Measurements from ENCODE around the gene CUX1. TPM values are rescaled to one million over a fixed set of nuclear protein-coding genes. Genes with fewer than 3 reads are reported as not detected.
A peak's percentile ranks its signal among the peaks of the same experiment; 100 is the strongest.

Gene CUX1
- total RNA-seq, 2 donors from 2014 or later = 42.0 to 47.5 TPM

- no peaks in the 10 kb centered on the region for H3K36me3 ChIP-seq (replicated peaks in 1 of 2; ENCODE audit: insufficient read depth in 1 of 2, low read depth in 2 of 2)
- peak overlapping the region in 3 of 4 donors; percentile 1 to 52 (median 44) for H3K27ac ChIP-seq
- 0% methylated on average over 105 of the region's 130 CpGs; no CpG with 5 or more reads in 1 of the 2 donors for WGBS, 2 donors
- H3K27me3 ChIP-seq = no peaks in the 10 kb centered on the region
- H3K4me1 ChIP-seq = peaks cover 20% of the 10 kb centered on the region
- no peak for TF ChIP-seq POLR2A (IDR thresholded peaks at IDR 0.05)
- TF ChIP-seq CTCF (IDR thresholded peaks at IDR 0.05) = peak in 2 of 7 experiments; percentile 31 to 34
- peak overlapping the region; percentile 59 to 71 for H3K4me3 ChIP-seq
- DNase-seq (peak; percentile 52 to 68 (median 64)), ATAC-seq (peak; percentile 41)
- intact Hi-C loops (cut with DNase I) = no loop called here
- no peaks in the 10 kb centered on the region for H3K9me3 ChIP-seq
These were observed 593 bp upstream of the CUX1 start for GRCh38 chr7:101816595-101817470.

- intact Hi-C loops (cut with DNase I) = no loop called here
- DNase-seq = no peak
- peaks cover 24% of the 10 kb centered on the region for H3K4me1 ChIP-seq
These were observed 1.1 kb downstream of the CUX1 start for GRCh38 chr7:101818287-101819071.

GRCh38 chr7:101819183-101819582, 1.8 kb downstream of the CUX1 start:
- WGBS, 2 donors = 86 to 90% methylated on average over 2 of the region's 2 CpGs
- ATAC-seq (no peak), DNase-seq (no peak)
- no peaks in the 10 kb centered on the region for H3K36me3 ChIP-seq (replicated peaks in 1 of 2; ENCODE audit: insufficient read depth in 1 of 2, low read depth in 2 of 2)
- intact Hi-C loops (cut with DNase I) = no loop called here
- TF ChIP-seq CTCF (IDR thresholded peaks at IDR 0.05) = no peak
- no peak for TF ChIP-seq POLR2A (IDR thresholded peaks at IDR 0.05)
- no peak overlapping the region for H3K27ac ChIP-seq
- H3K27me3 ChIP-seq = no peaks in the 10 kb centered on the region
- H3K9me3 ChIP-seq = no peaks in the 10 kb centered on the region
- H3K4me3 ChIP-seq = no peak overlapping the region
- peaks cover 23% of the 10 kb centered on the region for H3K4me1 ChIP-seq

More at GRCh38 chr7:101818287-101819071, 1.1 kb downstream of the CUX1 start:
- Histone ChIP-seq H3K27ac (no peak overlapping the region), H3K4me3 (no peak overlapping the region), H3K9me3 (no peaks in the 10 kb centered on the region), H3K36me3 (replicated peaks in 1 of 2; ENCODE audit: insufficient read depth in 1 of 2, low read depth in 2 of 2) (no peaks in the 10 kb centered on the region), H3K27me3 (no peaks in the 10 kb centered on the region)
- ATAC-seq = no peak
- WGBS, 2 donors = 79 to 83% methylated on average over 14 of the region's 14 CpGs
- TF ChIP-seq CTCF (IDR thresholded peaks at IDR 0.05) = no peak
- no peak for TF ChIP-seq POLR2A (IDR thresholded peaks at IDR 0.05)

- Histone ChIP-seq H3K4me3 (no peak overlapping the region), H3K27me3 (no peaks in the 10 kb centered on the region), H3K9me3 (no peaks in the 10 kb centered on the region), H3K4me1 (peaks cover 23% of the 10 kb centered on the region), H3K27ac (no peak overlapping the region), H3K36me3 (replicated peaks in 1 of 2; ENCODE audit: insufficient read depth in 1 of 2, low read depth in 2 of 2) (no peaks in the 10 kb centered on the region)
- 74 to 75% methylated on average over 6 of the region's 6 CpGs for WGBS, 2 donors
- DNase-seq (no peak), ATAC-seq (no peak)
- intact Hi-C loops (cut with DNase I) = loop anchor here (10.0 kb wide), 1 partner anchor 55 kb away; no protein-coding TSS in a partner anchor
- TF ChIP-seq POLR2A (IDR thresholded peaks at IDR 0.05) (no peak), CTCF (IDR thresholded peaks at IDR 0.05) (no peak)
These were observed 2.6 kb downstream of the CUX1 start for GRCh38 chr7:101819913-101820522.

Measured in body of pancreas (tissue), 4 donors.